ENCODE results near the gene ZNF775. TPM values are rescaled to one million over a fixed set of nuclear protein-coding genes. Genes with fewer than 3 reads are reported as not detected.
A peak's percentile ranks its signal among the peaks of the same experiment; 100 is the strongest.

ZNF775 gene
- polyA plus RNA-seq, 3 donors = 1.3 to 2.7 (median 1.4) TPM

GRCh38 chr7:150399421-150400007 is 20.4 kb downstream of the ZNF775 start:
- H2AFZ ChIP-seq (ENCODE audit: insufficient read depth, low read depth, low read length, poor library complexity, severe bottlenecking) = no peak overlapping the region
- no peak overlapping the region for H3K4me2 ChIP-seq (replicated peaks; ENCODE audit: extremely low read depth, low read length, poor library complexity, severe bottlenecking)
- no peaks in the 10 kb centered on the region for H3K27me3 ChIP-seq (ENCODE audit: control insufficient read depth in 2 of 2, insufficient read depth in 2 of 2, low read length in 2 of 2)
- H3K9me3 ChIP-seq (replicated peaks in 1 of 2; ENCODE audit: control insufficient read depth in 1 of 2, insufficient read depth in 1 of 2, low read length in 2 of 2) = no peaks in the 10 kb centered on the region
- H3K4me1 ChIP-seq (ENCODE audit: control insufficient read depth in 1 of 2, insufficient read depth in 2 of 2, low read length in 2 of 2) = peaks cover 8 to 9% of the 10 kb centered on the region in 2 donors
- peaks cover 0 to 3% (median 2%) of the 10 kb centered on the region in 3 donors for H3K27me3 Mint-ChIP-seq (ENCODE audit: low read depth in 3 of 3)
- H3K79me2 ChIP-seq (ENCODE audit: insufficient read depth, low read length) = no peaks in the 10 kb centered on the region
- H3K9me3 Mint-ChIP-seq = peaks cover 0 to 3% (median 0%) of the 10 kb centered on the region in 7 donors
- no peak overlapping the region for H3K27ac ChIP-seq (ENCODE audit: low read depth in 1 of 2, low read length in 2 of 2)
- no peak overlapping the region for H3K4me3 ChIP-seq (replicated peaks in 1 of 3; ENCODE audit: low read depth in 2 of 3, low read length in 3 of 3)
- H3K4me3 Mint-ChIP-seq = no peak overlapping the region
- no peak for DNase-seq
- no peak overlapping the region for H3K9ac ChIP-seq (ENCODE audit: insufficient read depth, low read length, poor library complexity, severe bottlenecking)
- intact Hi-C loops (cut with micrococcal nuclease) = loop anchor here in 1 of 2 donors (10.0 kb wide), 1 partner anchor 55 kb away; the partner anchor contains the start of gene RARRES2
- peaks cover 28% of the 10 kb centered on the region in 2 donors for H3K36me3 Mint-ChIP-seq
- no peak for TF ChIP-seq CTCF (IDR thresholded peaks at IDR 0.05)
- 97% methylated on average over 12 of the region's 15 CpGs for WGBS (ENCODE audit: insufficient coverage)
- no peaks in the 10 kb centered on the region for H4K20me1 ChIP-seq (ENCODE audit: insufficient read depth, low read length)
- peaks cover 9% of the 10 kb centered on the region for H3K4me1 Mint-ChIP-seq
- no peak overlapping the region for H3K27ac Mint-ChIP-seq
- H3K36me3 ChIP-seq (replicated peaks in 1 of 2; ENCODE audit: control insufficient read depth in 1 of 2, insufficient read depth in 2 of 2, low read length in 2 of 2) = peaks cover 18 to 33% of the 10 kb centered on the region in 2 donors

GRCh38 chr7:150400008-150400787 is 21.1 kb downstream of the ZNF775 start:
- Mint-ChIP-seq H3K36me3 (peaks cover 28% of the 10 kb centered on the region in 2 donors), H3K27ac (peak overlapping the region in 1 of 7 donors; percentile 1), H3K4me3 (no peak overlapping the region), H3K4me1 (peaks cover 11% of the 10 kb centered on the region), H3K9me3 (peaks cover 0 to 3% (median 0%) of the 10 kb centered on the region in 7 donors), H3K27me3 (ENCODE audit: low read depth in 3 of 3) (peaks cover 0 to 3% (median 2%) of the 10 kb centered on the region in 3 donors)
- H3K79me2 ChIP-seq (ENCODE audit: insufficient read depth, low read length) = no peaks in the 10 kb centered on the region
- H4K20me1 ChIP-seq (ENCODE audit: insufficient read depth, low read length) = no peaks in the 10 kb centered on the region
- intact Hi-C loops (cut with micrococcal nuclease) = no loop called here
- no peak overlapping the region for H3K4me3 ChIP-seq (replicated peaks in 1 of 3; ENCODE audit: low read depth in 2 of 3, low read length in 3 of 3)
- no peaks in the 10 kb centered on the region for H3K9me3 ChIP-seq (replicated peaks in 1 of 2; ENCODE audit: control insufficient read depth in 1 of 2, insufficient read depth in 1 of 2, low read length in 2 of 2)
- H3K9ac ChIP-seq (ENCODE audit: insufficient read depth, low read length, poor library complexity, severe bottlenecking) = no peak overlapping the region
- H2AFZ ChIP-seq (ENCODE audit: insufficient read depth, low read depth, low read length, poor library complexity, severe bottlenecking) = no peak overlapping the region
- 88% methylated on average over 5 of the region's 11 CpGs for WGBS (ENCODE audit: insufficient coverage)
- H3K36me3 ChIP-seq (replicated peaks in 1 of 2; ENCODE audit: control insufficient read depth in 1 of 2, insufficient read depth in 2 of 2, low read length in 2 of 2) = peaks cover 16 to 33% of the 10 kb centered on the region in 2 donors
- H3K27me3 ChIP-seq (ENCODE audit: control insufficient read depth in 2 of 2, insufficient read depth in 2 of 2, low read length in 2 of 2) = no peaks in the 10 kb centered on the region
- TF ChIP-seq CTCF (IDR thresholded peaks at IDR 0.05) = no peak
- no peak overlapping the region for H3K4me2 ChIP-seq (replicated peaks; ENCODE audit: extremely low read depth, low read length, poor library complexity, severe bottlenecking)
- DNase-seq = no peak
- no peak overlapping the region for H3K27ac ChIP-seq (ENCODE audit: low read depth in 1 of 2, low read length in 2 of 2)
- H3K4me1 ChIP-seq (ENCODE audit: control insufficient read depth in 1 of 2, insufficient read depth in 2 of 2, low read length in 2 of 2) = peaks cover 10 to 13% of the 10 kb centered on the region in 2 donors
